ENCODE measurements around the gene CSNK1G3. TPM values are rescaled to one million over a fixed set of nuclear protein-coding genes. Genes with fewer than 3 reads are reported as not detected.

The CSNK1G3 gene
- total and polyA plus RNA-seq, 3 experiments from 2014 or later: 25.5 to 51.9 (median 48.3) TPM

DNA sequence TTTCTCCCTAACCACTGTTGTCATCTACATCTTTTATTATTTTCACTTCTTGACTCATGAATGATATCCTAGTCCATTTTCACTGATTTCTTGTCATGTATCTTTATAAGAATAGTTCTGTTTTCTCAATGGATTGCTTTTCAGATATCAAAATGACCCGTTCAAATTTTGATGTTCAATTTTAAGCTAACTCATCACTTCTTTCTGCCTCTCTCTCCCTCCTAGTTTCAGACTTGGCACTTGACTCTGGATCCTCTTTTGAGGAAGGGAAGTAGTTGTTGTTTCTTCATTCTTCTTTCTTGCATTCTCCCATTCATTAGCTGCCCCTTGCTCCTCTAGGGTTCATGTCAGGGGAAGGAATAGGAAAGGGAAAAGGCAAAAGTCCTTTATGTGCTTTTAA, 23.7 kb downstream of the CSNK1G3 start:
- Mint-ChIP-seq H3K4me3 (no peak overlapping the region), H3K4me1 (peaks cover 49 to 88% (median 82%) of the 10 kb centered on the region in 3 donors), H3K27ac (peak overlapping the region in 2 of 8 donors; percentile 4 to 41), H3K9me3 (no peaks in the 10 kb centered on the region), H3K36me3 (peaks cover 0 to 2% (median 0%) of the 10 kb centered on the region in 3 donors), H3K27me3 (no peaks in the 10 kb centered on the region)
- Histone ChIP-seq H3K36me3 (ENCODE audit: insufficient read depth, low read length) (no peaks in the 10 kb centered on the region), H3K4me3 (ENCODE audit: low read length) (no peak overlapping the region), H3K4me1 (ENCODE audit: insufficient read depth, low read length) (no peaks in the 10 kb centered on the region), H3K9me3 (ENCODE audit: low read length) (no peaks in the 10 kb centered on the region), H3K27me3 (ENCODE audit: insufficient read depth, low read length, poor library complexity, severe bottlenecking) (no peaks in the 10 kb centered on the region), H3K27ac (ENCODE audit: low read depth, low read length) (no peak overlapping the region)
- DNase-seq: no peak
- ChIA-PET CTCF (interaction anchor here (0.9 kb wide), 2 partner anchors 9 to 24 kb away, joined by 3 read pairs; no protein-coding TSS in a partner anchor), POLR2A (no interaction called here)

GRCh38 chr5:123537256-123537655, 25.3 kb downstream of the CSNK1G3 start:
- no peaks in the 10 kb centered on the region for H3K9me3 Mint-ChIP-seq
- Histone ChIP-seq H3K27me3 (ENCODE audit: insufficient read depth, low read length, poor library complexity, severe bottlenecking) (no peaks in the 10 kb centered on the region), H3K4me3 (ENCODE audit: low read length) (no peak overlapping the region), H3K36me3 (ENCODE audit: insufficient read depth, low read length) (no peaks in the 10 kb centered on the region), H3K27ac (ENCODE audit: low read depth, low read length) (no peak overlapping the region), H3K4me1 (ENCODE audit: insufficient read depth, low read length) (no peaks in the 10 kb centered on the region), H3K9me3 (ENCODE audit: low read length) (no peaks in the 10 kb centered on the region)
- POLR2A ChIA-PET: no interaction called here
- no peak for DNase-seq
- peaks cover 0 to 2% (median 2%) of the 10 kb centered on the region in 3 donors for H3K36me3 Mint-ChIP-seq
- H3K27me3 Mint-ChIP-seq: no peaks in the 10 kb centered on the region
- no peak overlapping the region for H3K27ac Mint-ChIP-seq
- CTCF ChIA-PET: interaction anchor here (1.2 kb wide), 1 partner anchor 16 kb away, joined by 3 read pairs; no protein-coding TSS in a partner anchor
- peaks cover 51 to 85% (median 84%) of the 10 kb centered on the region in 3 donors for H3K4me1 Mint-ChIP-seq
- no peak overlapping the region for H3K4me3 Mint-ChIP-seq

GRCh38 chr5:123537845-123538244, 25.9 kb downstream of the CSNK1G3 start:
- H3K9me3 Mint-ChIP-seq: no peaks in the 10 kb centered on the region
- H3K9me3 ChIP-seq (ENCODE audit: low read length): no peaks in the 10 kb centered on the region
- POLR2A ChIA-PET: no interaction called here
- CTCF ChIA-PET: interaction anchor here (1.2 kb wide), 1 partner anchor 16 kb away, joined by 3 read pairs; no protein-coding TSS in a partner anchor
- no peak for DNase-seq
- H3K36me3 Mint-ChIP-seq: peaks cover 0 to 2% (median 2%) of the 10 kb centered on the region in 3 donors
- no peak overlapping the region for H3K27ac Mint-ChIP-seq
- no peaks in the 10 kb centered on the region for H3K27me3 ChIP-seq (ENCODE audit: insufficient read depth, low read length, poor library complexity, severe bottlenecking)
- H3K36me3 ChIP-seq (ENCODE audit: insufficient read depth, low read length): no peaks in the 10 kb centered on the region
- H3K27me3 Mint-ChIP-seq: no peaks in the 10 kb centered on the region
- no peak overlapping the region for H3K27ac ChIP-seq (ENCODE audit: low read depth, low read length)
- H3K4me3 ChIP-seq (ENCODE audit: low read length): no peak overlapping the region
- H3K4me3 Mint-ChIP-seq: no peak overlapping the region
- peaks cover 54 to 86% (median 85%) of the 10 kb centered on the region in 3 donors for H3K4me1 Mint-ChIP-seq
- no peaks in the 10 kb centered on the region for H3K4me1 ChIP-seq (ENCODE audit: insufficient read depth, low read length)

DNA sequence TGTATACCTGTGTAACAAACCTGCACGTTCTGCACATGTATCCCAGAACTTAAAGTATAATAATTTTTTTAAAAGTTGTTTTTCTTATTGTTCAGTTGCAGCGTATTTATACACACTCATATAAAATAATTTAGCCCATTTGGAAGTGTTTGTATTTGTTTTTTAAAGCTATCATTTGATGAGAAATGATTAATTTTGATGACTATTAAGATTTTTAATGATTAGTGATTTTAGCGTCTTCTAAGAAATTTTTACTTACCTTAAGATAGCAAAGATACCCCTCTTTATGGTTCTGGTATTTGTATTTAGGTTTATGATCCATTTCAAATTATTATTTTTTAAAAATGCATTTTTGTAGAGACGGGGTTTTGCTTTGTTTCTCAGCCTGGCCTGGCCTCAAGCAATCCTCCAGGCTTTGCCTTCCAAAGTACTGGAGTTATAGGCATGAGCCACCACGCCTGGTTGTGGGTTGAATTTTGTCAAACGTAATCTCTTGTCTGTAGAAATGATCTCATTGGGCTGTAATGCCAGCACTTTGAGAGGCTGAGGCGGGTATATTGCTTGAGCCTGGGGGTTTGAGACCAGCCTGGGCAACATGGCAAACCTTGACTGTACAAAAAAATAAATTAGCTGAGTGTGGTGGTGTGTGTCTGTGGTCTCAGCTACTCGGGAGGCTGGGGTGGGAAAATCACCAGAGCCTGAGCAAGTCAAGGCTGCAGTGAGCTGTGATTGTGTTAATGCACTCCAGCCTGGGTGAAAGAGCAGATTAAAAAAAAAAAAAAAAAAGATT, 26.9 kb downstream of the CSNK1G3 start:
- Mint-ChIP-seq H3K9me3 (no peaks in the 10 kb centered on the region), H3K36me3 (peaks cover 0 to 2% (median 2%) of the 10 kb centered on the region in 3 donors), H3K27me3 (no peaks in the 10 kb centered on the region), H3K27ac (peak overlapping the region in 1 of 8 donors; percentile 34), H3K4me1 (peaks cover 58 to 88% (median 87%) of the 10 kb centered on the region in 3 donors), H3K4me3 (peak overlapping the region in 1 of 7 donors; percentile 5)
- DNase-seq: no peak
- H3K36me3 ChIP-seq (ENCODE audit: insufficient read depth, low read length): no peaks in the 10 kb centered on the region
- no peak overlapping the region for H3K4me3 ChIP-seq (ENCODE audit: low read length)
- peaks cover 7% of the 10 kb centered on the region for H3K4me1 ChIP-seq (ENCODE audit: insufficient read depth, low read length)
- H3K9me3 ChIP-seq (ENCODE audit: low read length): no peaks in the 10 kb centered on the region
- ChIA-PET CTCF (interaction anchor here (1.5 kb wide), 1 partner anchor 116 kb away, joined by 3 read pairs; the partner anchor contains the start of gene CEP120), POLR2A (interaction anchor here (0.8 kb wide), 1 partner anchor 46 kb away, joined by 14 read pairs; no protein-coding TSS in a partner anchor)
- no peaks in the 10 kb centered on the region for H3K27me3 ChIP-seq (ENCODE audit: insufficient read depth, low read length, poor library complexity, severe bottlenecking)
- no peak overlapping the region for H3K27ac ChIP-seq (ENCODE audit: low read depth, low read length)

- Histone ChIP-seq H3K36me3 (ENCODE audit: insufficient read depth, low read length) (no peaks in the 10 kb centered on the region), H3K27me3 (ENCODE audit: insufficient read depth, low read length, poor library complexity, severe bottlenecking) (no peaks in the 10 kb centered on the region), H3K4me3 (ENCODE audit: low read length) (no peak overlapping the region), H3K4me1 (ENCODE audit: insufficient read depth, low read length) (peaks cover 7% of the 10 kb centered on the region), H3K27ac (ENCODE audit: low read depth, low read length) (no peak overlapping the region), H3K9me3 (ENCODE audit: low read length) (no peaks in the 10 kb centered on the region)
- no peaks in the 10 kb centered on the region for H3K9me3 Mint-ChIP-seq
- H3K4me3 Mint-ChIP-seq: no peak overlapping the region
- no peak overlapping the region for H3K27ac Mint-ChIP-seq
- peaks cover 0 to 3% (median 2%) of the 10 kb centered on the region in 3 donors for H3K36me3 Mint-ChIP-seq
- H3K4me1 Mint-ChIP-seq: peaks cover 58 to 83% (median 82%) of the 10 kb centered on the region in 3 donors
- ChIA-PET POLR2A (interaction anchor here (0.9 kb wide), 1 partner anchor 117 kb away, joined by 6 read pairs; the partner anchor contains the start of gene CEP120), CTCF (interaction anchor here (1.1 kb wide), 1 partner anchor 9 kb away, joined by 3 read pairs; no protein-coding TSS in a partner anchor)
- H3K27me3 Mint-ChIP-seq: no peaks in the 10 kb centered on the region
- DNase-seq: no peak
Observed at GRCh38 chr5:123540534-123540933, 28.6 kb downstream of the CSNK1G3 start.

DNA sequence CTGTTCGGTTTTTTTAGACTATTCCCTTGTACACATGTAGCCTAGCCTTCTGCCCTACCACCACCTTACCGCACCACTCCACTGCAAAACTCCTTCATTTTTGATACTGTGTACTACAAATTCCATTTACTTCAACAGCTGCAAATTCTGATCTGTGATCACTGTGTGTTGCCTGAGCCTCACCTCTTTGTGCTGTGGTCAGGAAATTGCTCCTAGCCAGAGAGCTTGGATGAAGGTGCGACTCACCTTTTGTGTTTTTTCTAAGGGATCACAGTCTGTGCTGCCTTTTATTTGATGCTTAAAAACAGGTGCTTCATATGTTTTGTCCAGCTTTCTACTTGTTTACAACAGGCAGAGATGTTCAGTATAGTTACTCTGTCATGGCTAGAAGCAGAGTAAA, 31.5 kb downstream of the CSNK1G3 start:
- peaks cover 50 to 79% (median 79%) of the 10 kb centered on the region in 3 donors for H3K4me1 Mint-ChIP-seq
- no peaks in the 10 kb centered on the region for H3K27me3 Mint-ChIP-seq
- H3K9me3 Mint-ChIP-seq: no peaks in the 10 kb centered on the region
- H3K4me3 ChIP-seq (ENCODE audit: low read length): no peak overlapping the region
- H3K27ac ChIP-seq (ENCODE audit: low read depth, low read length): no peak overlapping the region
- no peaks in the 10 kb centered on the region for H3K36me3 ChIP-seq (ENCODE audit: insufficient read depth, low read length)
- H3K36me3 Mint-ChIP-seq: peaks cover 0 to 12% (median 0%) of the 10 kb centered on the region in 3 donors
- H3K27ac Mint-ChIP-seq: peak overlapping the region in 6 of 8 donors; percentile 5 to 66 (median 41)
- POLR2A ChIA-PET: interaction anchor here (0.9 to 1.2 kb wide), 2 partner anchors 32 to 121 kb away, joined by 3 to 5 read pairs; partner anchors contain the start of gene CSNK1G3
- no peaks in the 10 kb centered on the region for H3K27me3 ChIP-seq (ENCODE audit: insufficient read depth, low read length, poor library complexity, severe bottlenecking)
- peak overlapping the region in 3 of 7 donors; percentile 19 to 33 (median 23) for H3K4me3 Mint-ChIP-seq
- no peaks in the 10 kb centered on the region for H3K9me3 ChIP-seq (ENCODE audit: low read length)
- peaks cover 7% of the 10 kb centered on the region for H3K4me1 ChIP-seq (ENCODE audit: insufficient read depth, low read length)
- CTCF ChIA-PET: interaction anchor here (1.0 to 2.7 kb wide), 2 partner anchors 30 to 120 kb away, joined by 5 to 8 read pairs; partner anchors contain the start of gene CEP120
- no peak for DNase-seq

DNA sequence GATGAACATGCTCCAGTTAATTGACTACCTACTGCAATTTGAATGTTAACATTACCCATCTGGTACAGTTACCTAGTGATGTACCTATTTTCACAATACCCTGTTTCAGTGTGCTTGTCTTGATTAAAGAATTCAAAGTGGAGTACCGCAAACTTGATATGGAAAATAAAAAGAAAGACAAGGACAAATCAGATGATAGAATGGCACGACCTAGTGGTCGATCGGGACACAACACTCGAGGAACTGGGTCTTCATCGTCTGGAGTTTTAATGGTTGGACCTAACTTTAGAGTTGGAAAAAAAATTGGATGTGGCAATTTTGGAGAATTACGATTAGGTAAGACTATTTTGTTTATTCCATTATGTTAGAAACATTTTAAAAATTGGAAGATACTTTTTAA, 33.5 kb downstream of the CSNK1G3 start:
- DNase-seq: peak in 2 of 5 donors; percentile 3 to 14
- peaks cover 58 to 81% (median 80%) of the 10 kb centered on the region in 3 donors for H3K4me1 Mint-ChIP-seq
- CTCF ChIA-PET: interaction anchor here (1.1 to 1.3 kb wide), 2 partner anchors 9 to 122 kb away, joined by 3 to 7 read pairs; partner anchors contain the start of gene CEP120

More for the DNA sequence above, 33.5 kb downstream of the CSNK1G3 start:
- peaks cover 0 to 16% (median 5%) of the 10 kb centered on the region in 3 donors for H3K36me3 Mint-ChIP-seq
- no peaks in the 10 kb centered on the region for H3K9me3 Mint-ChIP-seq
- Histone ChIP-seq H3K27me3 (ENCODE audit: insufficient read depth, low read length, poor library complexity, severe bottlenecking) (no peaks in the 10 kb centered on the region), H3K4me3 (ENCODE audit: low read length) (no peak overlapping the region), H3K9me3 (ENCODE audit: low read length) (no peaks in the 10 kb centered on the region), H3K36me3 (ENCODE audit: insufficient read depth, low read length) (no peaks in the 10 kb centered on the region), H3K27ac (ENCODE audit: low read depth, low read length) (no peak overlapping the region), H3K4me1 (ENCODE audit: insufficient read depth, low read length) (peaks cover 25% of the 10 kb centered on the region)
- POLR2A ChIA-PET: interaction anchor here (0.7 to 1.5 kb wide), 2 partner anchors 32 to 122 kb away, joined by 3 to 4 read pairs; partner anchors contain the start of gene CEP120
- peak overlapping the region in 5 of 8 donors; percentile 23 to 58 (median 47) for H3K27ac Mint-ChIP-seq
- H3K4me3 Mint-ChIP-seq: no peak overlapping the region
- no peaks in the 10 kb centered on the region for H3K27me3 Mint-ChIP-seq

Data from CD8-positive, alpha-beta memory T cell (primary cell).